ENCODE measurements around the gene WIPF2. TPM values are rescaled to one million over a fixed set of nuclear protein-coding genes. Genes with fewer than 3 reads are reported as not detected.
"Not testable (repeated sequence)": the region's sequence is repeated elsewhere in the genome, so short reads cannot be mapped to it uniquely, and the experiment has no call there.

The WIPF2 gene
- total and polyA plus RNA-seq, 2 donors (not counting 1 experiment from before 2014, with no cell fraction given): 7.7 to 48.4 TPM

- Histone ChIP-seq H3K79me2 (ENCODE audit: control insufficient read depth, insufficient read depth, low read length) (no peaks in the 10 kb centered on the region), H3K4me2 (replicated peaks; ENCODE audit: low read depth, low read length, poor library complexity, severe bottlenecking) (no peak overlapping the region), H3K9me3 (ENCODE audit: control extremely low read depth in 1 of 3, control insufficient read depth in 2 of 3, insufficient read depth in 1 of 3, low read length in 2 of 3) (no peaks in the 10 kb centered on the region), H3K4me1 (ENCODE audit: control insufficient read depth in 2 of 2, insufficient read depth in 2 of 2, low read length in 2 of 2) (peaks cover 5 to 6% of the 10 kb centered on the region in 2 donors), H4K20me1 (ENCODE audit: control insufficient read depth, insufficient read depth, low read length, poor library complexity, severe bottlenecking) (no peaks in the 10 kb centered on the region), H3K4me3 (ENCODE audit: control extremely low read depth in 1 of 5, extremely low read depth in 1 of 5, insufficient read depth in 1 of 5, low read depth in 2 of 5, low read length in 4 of 5) (no peak overlapping the region), H3K9ac (ENCODE audit: low read length) (no peak overlapping the region), H3K27me3 (replicated peaks in 1 of 4; ENCODE audit: control extremely low read depth in 1 of 4, control insufficient read depth in 3 of 4, insufficient read depth in 4 of 4, low read length in 3 of 4) (no peaks in the 10 kb centered on the region), H3K36me3 (replicated peaks in 1 of 2; ENCODE audit: control extremely low read depth in 1 of 2, control insufficient read depth in 1 of 2, extremely low read depth in 1 of 2, insufficient read depth in 2 of 2, low read length in 1 of 2) (no peaks in the 10 kb centered on the region), H3K27ac (ENCODE audit: low read length in 2 of 2) (no peak overlapping the region), H2AFZ (ENCODE audit: insufficient read depth, low read depth, low read length, poor library complexity, severe bottlenecking) (no peak overlapping the region)
- CTCF ChIA-PET: interaction anchor here (0.6 to 30.5 kb wide), 8 partner anchors 9 to 496 kb away, joined by 3 to 871 read pairs (median 3); partner anchors contain the start of gene GJD3
- DNase-seq: no peak
- POLR2A ChIA-PET: no interaction called here
- intact Hi-C loops (cut with micrococcal nuclease): no loop called here
- H3K9me3 Mint-ChIP-seq (ENCODE audit: insufficient read depth): no peaks in the 10 kb centered on the region
- no peaks in the 10 kb centered on the region for H3K27me3 Mint-ChIP-seq
- no peak overlapping the region for H3K4me3 Mint-ChIP-seq
- H3K4me1 Mint-ChIP-seq: peaks cover 7% of the 10 kb centered on the region
- H3K27ac Mint-ChIP-seq: no peak overlapping the region
- 80% methylated on average over 1 of the region's 3 CpGs for WGBS (ENCODE audit: insufficient coverage)
- ATAC-seq (ENCODE audit: low read depth): no peak
- TF ChIP-seq EZH2 (IDR thresholded peaks at IDR 0.05; ENCODE audit: borderline replicate concordance, insufficient read depth, low read depth, low read length, poor library complexity, severe bottlenecking) (no peak), CTCF (IDR thresholded peaks at IDR 0.05) (no peak)
These were observed 79.6 kb downstream of the WIPF2 start for GRCh38 chr17:40298726-40299125.

DNA sequence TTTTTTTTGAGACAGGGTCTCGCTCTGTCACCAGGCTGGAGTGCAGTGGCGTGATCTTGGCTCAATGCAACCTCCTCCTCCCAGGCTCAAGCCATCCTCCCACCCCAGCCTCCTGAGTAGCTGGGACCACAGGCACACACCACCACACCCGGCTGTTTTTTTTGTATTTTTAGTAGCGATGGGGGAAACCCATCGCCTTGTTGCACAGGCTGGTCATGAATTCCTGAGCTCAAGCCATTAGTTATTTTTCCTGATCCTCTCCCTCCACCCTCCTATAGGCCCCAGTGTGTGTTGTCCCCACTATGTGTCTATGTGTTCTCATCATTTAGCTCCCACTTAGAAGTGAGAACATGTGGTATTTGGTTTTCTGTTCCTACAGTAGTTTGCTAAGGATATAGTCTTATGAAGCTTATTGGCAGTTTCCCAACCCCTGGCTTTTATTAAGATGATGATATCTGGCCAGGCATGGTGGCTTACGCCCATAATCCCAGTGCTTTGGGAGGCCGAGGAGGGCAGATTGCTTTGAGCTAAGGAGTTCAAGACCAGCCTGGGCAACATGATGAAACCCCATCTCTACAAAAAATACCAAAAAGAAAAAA is 80.2 kb downstream of the WIPF2 start:
- ChIA-PET POLR2A (interaction anchor here (0.7 kb wide), 1 partner anchor 119 kb away, joined by 4 read pairs; the partner anchor contains the start of gene TOP2A), CTCF (interaction anchor here (0.6 to 30.5 kb wide), 11 partner anchors 8 to 116 kb away, joined by 3 to 871 read pairs (median 3); partner anchors contain the start of gene GJD3)
- H3K27ac ChIP-seq (ENCODE audit: low read length in 2 of 2); H4K20me1 ChIP-seq (ENCODE audit: control insufficient read depth, insufficient read depth, low read length, poor library complexity, severe bottlenecking); H3K4me3 Mint-ChIP-seq; H3K27me3 ChIP-seq (replicated peaks in 1 of 4; ENCODE audit: control extremely low read depth in 1 of 4, control insufficient read depth in 3 of 4, insufficient read depth in 4 of 4, low read length in 3 of 4); ATAC-seq (ENCODE audit: low read depth); H3K79me2 ChIP-seq (ENCODE audit: control insufficient read depth, insufficient read depth, low read length); H3K27me3 Mint-ChIP-seq; H3K4me2 ChIP-seq (replicated peaks; ENCODE audit: low read depth, low read length, poor library complexity, severe bottlenecking); H3K4me1 ChIP-seq (ENCODE audit: control insufficient read depth in 2 of 2, insufficient read depth in 2 of 2, low read length in 2 of 2); H3K9me3 ChIP-seq (ENCODE audit: control extremely low read depth in 1 of 3, control insufficient read depth in 2 of 3, insufficient read depth in 1 of 3, low read length in 2 of 3); H3K9ac ChIP-seq (ENCODE audit: low read length); H2AFZ ChIP-seq (ENCODE audit: insufficient read depth, low read depth, low read length, poor library complexity, severe bottlenecking); DNase-seq; H3K27ac Mint-ChIP-seq; intact Hi-C loops (cut with micrococcal nuclease); H3K4me3 ChIP-seq (ENCODE audit: control extremely low read depth in 1 of 5, extremely low read depth in 1 of 5, insufficient read depth in 1 of 5, low read depth in 2 of 5, low read length in 4 of 5); H3K36me3 ChIP-seq (replicated peaks in 1 of 2; ENCODE audit: control extremely low read depth in 1 of 2, control insufficient read depth in 1 of 2, extremely low read depth in 1 of 2, insufficient read depth in 2 of 2, low read length in 1 of 2); H3K4me1 Mint-ChIP-seq; H3K9me3 Mint-ChIP-seq (ENCODE audit: insufficient read depth): not testable (repeated sequence)
- WGBS (ENCODE audit: insufficient coverage): no CpG with 5 or more reads among the region's 7 CpGs
